Activated T-helper 1 cell treated with anti-CD3 and anti-CD28 coated beads, Interleukin-12 subunit alpha, Interleukin-12 subunit beta, Interleukin-2, Interleukin-4 antibody, amounts not matched to agents 30 ng/mL and 10 ng/mL and 1 ng/mL, durations not matched to agents 14 hours and 24 hours and 36 hours (primary cell): Measurements from ENCODE around the gene DISP3. TPM values are rescaled to one million over a fixed set of nuclear protein-coding genes. Genes with fewer than 3 reads are reported as not detected.
"Not testable (repeated sequence)": the region's sequence is repeated elsewhere in the genome, so short reads cannot be mapped to it uniquely, and the experiment has no call there.

Source experiments
- DNase-seq: peaks from one replicate; pipeline ENCODE4 v3.0.0; 2021; ENCODE audit warnings: low spot score
- H3K27ac Mint-ChIP-seq: one replicate; pipeline ENCODE4 v1.8.0; 2021; ENCODE audit warnings: mild to moderate bottlenecking, mixed read lengths
- H3K27me3 Mint-ChIP-seq: one replicate; pipeline ENCODE4 v1.8.0; 2022; ENCODE audit warnings: mild to moderate bottlenecking, moderate library complexity, mixed read lengths; ENCODE audit not compliant: insufficient read depth
- H3K36me3 Mint-ChIP-seq: one replicate; pipeline ENCODE4 v1.8.0; 2021; ENCODE audit warnings: low read depth, mixed read lengths
- H3K4me1 Mint-ChIP-seq: one replicate; pipeline ENCODE4 v1.8.0; 2021; ENCODE audit warnings: low read depth, mixed read lengths
- H3K4me3 Mint-ChIP-seq: one replicate; pipeline ENCODE4 v1.8.0; 2021; ENCODE audit warnings: mild to moderate bottlenecking, moderate library complexity, mixed read lengths
- H3K9me3 Mint-ChIP-seq: one replicate; pipeline ENCODE4 v1.8.0; 2021; ENCODE audit warnings: mixed read lengths
- intact Hi-C: fragments of 100-400 bp; cut with micrococcal nuclease; formaldehyde crosslinking; loops from one replicate; pipeline ENCODE4 v1.15.1; 2024
- total RNA-seq: library from RNA; stranded (reverse); gene quantifications from 2 replicates; pipeline ENCODE4 v1.2.3, GENCODE V29; 2022

DISP3 gene
- total RNA-seq, 1 donor from 2014 or later = 0.41 TPM

GRCh38 chr1:11568687-11569086 lies 89.7 kb downstream of the DISP3 start:
- peaks cover 3% of the 10 kb centered on the region for H3K27me3 Mint-ChIP-seq
- no peaks in the 10 kb centered on the region for H3K9me3 Mint-ChIP-seq
- H3K27ac Mint-ChIP-seq = no peak overlapping the region
- H3K36me3 Mint-ChIP-seq = no peaks in the 10 kb centered on the region
- intact Hi-C loops = no loop called here
- H3K4me3 Mint-ChIP-seq = no peak overlapping the region
- no peaks in the 10 kb centered on the region for H3K4me1 Mint-ChIP-seq
- no peak for DNase-seq

DNA sequence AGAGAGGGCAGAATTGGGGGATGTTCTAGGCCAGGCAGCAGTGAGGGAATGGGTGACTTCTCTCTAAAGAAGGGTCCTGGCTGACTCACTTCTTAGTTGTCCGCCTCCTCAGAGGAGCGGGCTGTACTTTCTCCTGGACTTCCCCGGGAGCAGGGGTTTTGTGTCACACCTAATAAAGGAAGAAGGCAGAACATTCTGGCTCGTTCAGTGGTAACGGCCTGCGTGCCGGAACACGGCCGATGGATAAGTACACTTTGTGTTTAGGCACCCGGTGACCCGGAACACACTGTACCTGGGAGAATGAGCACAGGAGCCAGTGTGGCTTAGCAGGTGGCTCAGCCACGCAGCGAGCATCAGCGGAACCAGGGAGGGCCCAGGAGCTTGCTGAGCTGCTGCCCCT lies 90.6 kb downstream of the DISP3 start:
- Mint-ChIP-seq H3K9me3 (no peaks in the 10 kb centered on the region), H3K36me3 (no peaks in the 10 kb centered on the region), H3K27ac (no peak overlapping the region), H3K4me1 (no peaks in the 10 kb centered on the region), H3K27me3 (peaks cover 7% of the 10 kb centered on the region), H3K4me3 (no peak overlapping the region)
- intact Hi-C loops = no loop called here
- no peak for DNase-seq

DNA sequence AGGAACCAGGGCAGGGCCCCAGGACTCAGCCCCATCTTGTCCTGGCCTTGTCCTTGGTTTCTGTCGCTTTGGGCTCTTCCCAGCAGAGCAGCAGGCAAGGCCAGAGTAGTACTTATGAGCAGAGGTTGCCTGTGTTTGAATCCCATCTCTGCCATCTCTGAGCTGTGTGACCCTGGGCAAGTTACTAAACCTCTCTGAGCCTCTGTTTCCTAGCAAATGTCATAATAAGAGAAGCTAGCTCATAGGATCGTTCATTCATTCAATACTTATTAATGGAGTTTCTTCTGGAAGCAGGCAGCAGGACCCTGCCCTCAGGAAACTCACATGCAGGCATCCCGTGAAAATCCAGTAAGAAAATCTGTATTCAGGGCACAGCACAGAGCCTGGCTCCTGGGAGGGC lies 91.0 kb downstream of the DISP3 start:
- intact Hi-C loops = no loop called here
- Mint-ChIP-seq H3K4me1 (no peaks in the 10 kb centered on the region), H3K4me3 (no peak overlapping the region), H3K36me3 (no peaks in the 10 kb centered on the region), H3K27me3 (peaks cover 7% of the 10 kb centered on the region), H3K9me3 (no peaks in the 10 kb centered on the region), H3K27ac (no peak overlapping the region)
- DNase-seq = no peak

DNA sequence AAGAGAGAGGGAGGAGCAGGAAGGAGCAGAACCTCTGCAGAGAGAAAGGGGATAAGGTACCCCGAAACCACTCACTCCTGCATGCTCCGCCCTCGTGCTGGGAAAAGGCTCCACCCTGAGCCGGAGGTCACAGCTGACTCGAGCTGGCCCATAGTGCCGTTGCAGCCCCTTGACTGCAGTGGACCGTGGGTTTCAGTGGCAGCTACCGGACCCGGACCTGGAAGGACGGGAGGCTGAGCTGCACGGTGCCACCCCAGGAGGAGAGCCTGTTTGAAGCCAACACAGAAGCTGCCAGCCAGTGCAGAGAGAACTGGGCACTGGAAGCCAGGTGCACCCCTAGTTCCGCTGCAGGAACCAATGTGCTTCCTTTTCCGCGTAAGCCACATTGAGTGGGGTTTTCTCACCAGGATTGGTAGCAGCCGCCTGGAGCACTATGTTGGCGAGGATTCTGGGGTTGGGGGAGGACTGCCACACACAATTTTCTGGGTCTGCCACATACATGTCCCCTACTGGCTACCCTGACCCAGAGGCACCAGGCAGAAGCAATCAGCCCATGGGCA lies 91.9 kb downstream of the DISP3 start:
- Mint-ChIP-seq H3K27me3 (peaks cover 7% of the 10 kb centered on the region), H3K36me3 (no peaks in the 10 kb centered on the region), H3K4me3 (no peak overlapping the region), H3K9me3 (no peaks in the 10 kb centered on the region), H3K4me1 (no peaks in the 10 kb centered on the region), H3K27ac (no peak overlapping the region)
- DNase-seq = no peak
- intact Hi-C loops = no loop called here

- DNase-seq = no peak
- Mint-ChIP-seq H3K4me1 (no peaks in the 10 kb centered on the region), H3K36me3 (no peaks in the 10 kb centered on the region), H3K4me3 (no peak overlapping the region), H3K27ac (no peak overlapping the region), H3K27me3 (peaks cover 9% of the 10 kb centered on the region), H3K9me3 (no peaks in the 10 kb centered on the region)
- intact Hi-C loops = no loop called here
Measured at GRCh38 chr1:11571906-11572616, 93.1 kb downstream of the DISP3 start.

DNA sequence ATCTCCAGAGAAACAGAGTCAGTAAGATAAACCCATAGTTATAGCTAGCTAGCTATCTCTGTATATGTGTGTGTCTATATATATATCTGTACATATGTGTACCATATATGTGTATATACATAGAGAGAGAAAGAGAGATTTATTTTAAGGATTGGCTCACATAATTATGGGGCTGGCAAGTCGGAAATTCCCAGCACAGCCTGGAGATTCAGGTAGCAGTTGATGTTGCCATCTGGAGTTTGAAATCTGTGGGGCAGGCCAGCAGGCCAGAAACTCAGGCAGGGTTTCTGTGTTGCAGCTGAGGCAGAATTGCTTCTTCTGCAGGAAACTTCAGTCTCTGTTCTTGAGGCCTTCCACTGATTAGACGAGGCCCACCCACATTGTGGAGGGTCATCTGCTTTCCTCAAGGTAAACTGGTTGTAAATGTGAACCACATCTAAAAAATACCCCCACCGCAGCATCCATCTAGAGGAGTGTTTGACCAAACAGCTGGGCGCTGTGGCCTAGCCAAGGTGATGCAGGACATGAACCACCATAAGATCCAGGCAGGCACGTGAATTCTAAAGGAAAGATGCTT lies 94.2 kb downstream of the DISP3 start:
- H3K9me3 Mint-ChIP-seq = no peaks in the 10 kb centered on the region
- intact Hi-C loops = no loop called here
- H3K27ac Mint-ChIP-seq = no peak overlapping the region
- DNase-seq = no peak
- H3K4me1 Mint-ChIP-seq = no peaks in the 10 kb centered on the region
- no peaks in the 10 kb centered on the region for H3K36me3 Mint-ChIP-seq
- peaks cover 9% of the 10 kb centered on the region for H3K27me3 Mint-ChIP-seq
- no peak overlapping the region for H3K4me3 Mint-ChIP-seq

DNA sequence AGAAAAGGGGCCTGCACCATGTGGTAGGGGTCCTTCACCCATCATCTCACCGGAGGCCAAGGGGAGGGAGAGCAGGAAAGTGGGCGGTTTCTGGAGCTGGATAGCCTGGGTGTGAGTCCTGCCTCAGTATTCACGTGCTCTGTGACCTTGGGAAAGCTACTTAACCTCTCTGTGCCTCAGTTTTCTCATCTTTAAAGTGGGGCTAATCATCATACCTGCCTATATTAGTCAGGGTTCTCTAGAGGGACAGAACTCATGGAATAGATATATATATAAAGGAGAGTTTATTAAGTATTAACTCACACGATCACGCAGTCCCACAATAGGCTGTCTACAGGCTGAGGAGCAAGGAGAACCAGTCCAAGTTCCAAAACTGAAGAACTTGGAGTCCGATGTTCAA lies 96.6 kb downstream of the DISP3 start:
- Mint-ChIP-seq H3K9me3 (no peaks in the 10 kb centered on the region), H3K36me3 (no peaks in the 10 kb centered on the region), H3K4me1 (no peaks in the 10 kb centered on the region), H3K27ac (no peak overlapping the region), H3K27me3 (peaks cover 10% of the 10 kb centered on the region), H3K4me3 (no peak overlapping the region)
- intact Hi-C loops = no loop called here
- DNase-seq = no peak

DNA sequence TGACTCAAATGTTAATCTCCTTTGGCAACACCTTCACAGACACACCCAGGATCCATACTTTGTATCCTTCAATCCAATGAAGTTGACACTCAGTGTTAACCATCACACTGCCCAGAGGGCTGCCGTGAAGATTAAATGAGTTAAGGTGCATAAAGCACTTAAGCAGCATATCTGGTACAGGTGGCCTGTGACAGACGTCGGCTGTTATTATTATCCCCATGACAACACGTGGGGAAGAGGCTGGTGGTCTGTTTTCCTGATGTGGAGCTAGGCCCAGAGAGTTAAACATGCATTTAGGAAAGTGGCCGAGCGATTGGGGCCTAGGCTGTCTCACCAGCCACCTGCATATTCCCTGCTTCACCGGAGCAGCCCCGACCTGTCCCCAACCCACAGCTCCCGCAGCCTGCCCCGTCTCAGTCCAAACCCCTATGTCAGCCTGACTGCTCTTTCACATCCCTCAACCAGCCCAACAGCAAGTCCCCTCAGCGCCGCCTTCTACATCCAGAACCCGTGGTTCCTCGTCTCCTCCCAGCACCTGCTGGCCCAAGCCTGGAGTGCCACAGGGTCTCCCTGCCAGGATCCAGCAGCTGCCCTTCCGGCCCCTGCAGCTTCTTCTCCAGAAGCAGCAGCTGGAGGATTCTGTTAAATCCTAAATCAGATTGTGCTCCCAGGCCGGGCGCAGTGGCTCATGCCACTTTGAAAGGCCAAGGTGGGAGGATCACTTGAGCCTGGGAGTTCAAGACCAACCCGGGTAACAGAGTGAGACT lies 97.3 kb downstream of the DISP3 start:
- H3K27me3 Mint-ChIP-seq = peaks cover 11% of the 10 kb centered on the region
- H3K4me1 Mint-ChIP-seq = no peaks in the 10 kb centered on the region
- DNase-seq = no peak
- no peak overlapping the region for H3K27ac Mint-ChIP-seq
- H3K36me3 Mint-ChIP-seq = no peaks in the 10 kb centered on the region
- no peaks in the 10 kb centered on the region for H3K9me3 Mint-ChIP-seq
- H3K4me3 Mint-ChIP-seq = no peak overlapping the region
- intact Hi-C loops = no loop called here

GRCh38 chr1:11578004-11578403 lies 99.0 kb downstream of the DISP3 start:
- DNase-seq = no peak
- Mint-ChIP-seq H3K4me3 (no peak overlapping the region), H3K27me3 (peaks cover 13% of the 10 kb centered on the region), H3K4me1 (no peaks in the 10 kb centered on the region), H3K27ac (no peak overlapping the region), H3K9me3 (no peaks in the 10 kb centered on the region), H3K36me3 (no peaks in the 10 kb centered on the region)
- intact Hi-C loops = no loop called here

DNA sequence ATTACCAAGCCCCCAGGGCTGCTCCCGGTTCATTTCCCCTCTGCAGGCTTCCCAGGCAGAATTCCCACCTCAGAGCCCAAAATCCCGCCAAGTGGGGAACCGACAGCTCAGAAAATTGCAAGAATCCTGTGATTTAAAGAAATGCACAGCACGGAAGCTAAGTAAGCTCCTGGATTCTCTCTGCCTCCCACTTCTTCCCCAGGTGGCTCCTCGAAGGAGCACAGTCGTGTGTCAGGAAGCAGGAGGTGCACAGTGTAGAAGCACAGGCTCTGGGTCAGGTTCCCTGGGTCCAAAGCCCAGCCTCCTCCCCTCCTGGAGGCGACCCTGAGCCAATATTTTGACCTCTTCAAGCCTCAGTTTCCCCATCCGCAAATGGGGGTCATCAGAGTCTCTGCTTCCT lies 100.6 kb downstream of the DISP3 start:
- H3K27ac Mint-ChIP-seq = no peak overlapping the region
- H3K9me3 Mint-ChIP-seq = no peaks in the 10 kb centered on the region
- no peaks in the 10 kb centered on the region for H3K4me1 Mint-ChIP-seq
- no peak overlapping the region for H3K4me3 Mint-ChIP-seq
- peaks cover 13% of the 10 kb centered on the region for H3K27me3 Mint-ChIP-seq
- H3K36me3 Mint-ChIP-seq = no peaks in the 10 kb centered on the region
- intact Hi-C loops = no loop called here
- no peak for DNase-seq

GRCh38 chr1:11580049-11580448 lies 101.1 kb downstream of the DISP3 start:
- intact Hi-C loops, H3K4me1 Mint-ChIP-seq, H3K27ac Mint-ChIP-seq, H3K9me3 Mint-ChIP-seq, DNase-seq, H3K36me3 Mint-ChIP-seq, H3K4me3 Mint-ChIP-seq: not testable (repeated sequence)
- H3K27me3 Mint-ChIP-seq = peaks cover 14% of the 10 kb centered on the region

DNA sequence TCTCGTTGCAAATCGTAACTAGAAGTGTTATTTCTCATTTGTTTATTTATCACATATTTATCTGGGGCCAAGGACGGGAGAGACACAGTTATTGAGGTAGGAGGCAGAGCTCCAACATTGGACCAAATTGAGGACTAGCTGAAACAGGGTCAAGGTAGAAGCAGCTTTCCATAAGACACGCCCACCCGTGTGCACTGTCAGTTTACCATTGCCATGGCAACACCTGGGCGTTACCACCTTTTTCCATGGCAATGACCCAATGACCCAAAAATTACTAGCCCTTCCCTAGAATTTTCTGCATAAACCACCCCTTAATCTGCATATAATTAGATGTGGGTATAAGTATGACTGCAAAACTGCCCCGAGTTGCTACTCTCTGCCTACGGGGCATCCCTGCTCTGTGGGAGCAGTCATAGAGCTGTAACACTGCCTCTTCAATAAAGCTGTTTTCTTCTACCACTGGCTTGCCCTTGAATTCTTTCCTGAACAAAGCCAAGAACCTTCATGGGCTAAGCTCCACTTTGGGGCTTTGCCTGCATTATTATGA lies 102.6 kb downstream of the DISP3 start:
- intact Hi-C loops = no loop called here
- Mint-ChIP-seq H3K4me1 (no peaks in the 10 kb centered on the region), H3K9me3 (no peaks in the 10 kb centered on the region)

DNA sequence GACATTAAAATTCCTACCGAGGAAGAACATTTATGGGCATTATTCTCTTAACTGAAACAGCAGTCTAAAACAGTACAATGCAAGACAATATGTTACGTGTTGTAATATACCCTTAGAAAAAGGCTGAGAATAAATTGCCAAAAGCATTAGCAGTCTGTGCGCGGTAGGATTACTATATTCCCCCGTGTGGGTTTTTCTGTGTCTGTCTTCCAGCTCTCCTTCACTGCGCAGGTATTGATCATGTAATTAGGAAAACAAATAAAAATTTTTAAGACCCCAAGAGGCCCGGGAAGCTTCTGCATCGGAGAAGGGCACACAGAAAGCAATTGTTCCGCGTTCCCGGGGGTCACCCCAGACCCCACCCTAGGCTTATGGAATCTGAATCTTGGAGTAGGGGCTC lies 106.4 kb downstream of the DISP3 start:
- DNase-seq = no peak
- H3K9me3 Mint-ChIP-seq = no peaks in the 10 kb centered on the region
- intact Hi-C loops = no loop called here
- no peaks in the 10 kb centered on the region for H3K36me3 Mint-ChIP-seq
- H3K4me3 Mint-ChIP-seq = no peak overlapping the region
- no peak overlapping the region for H3K27ac Mint-ChIP-seq
- no peaks in the 10 kb centered on the region for H3K4me1 Mint-ChIP-seq
- H3K27me3 Mint-ChIP-seq = peaks cover 16% of the 10 kb centered on the region

More for the DNA sequence above, 102.6 kb downstream of the DISP3 start:
- no peaks in the 10 kb centered on the region for H3K36me3 Mint-ChIP-seq
- no peak overlapping the region for H3K4me3 Mint-ChIP-seq
- no peak for DNase-seq
- no peak overlapping the region for H3K27ac Mint-ChIP-seq
- H3K27me3 Mint-ChIP-seq = peaks cover 13% of the 10 kb centered on the region
